22Rv1 (cell line): ENCODE data around the gene OXCT1.
"Not testable (repeated sequence)": the region's sequence is repeated elsewhere in the genome, so short reads cannot be mapped to it uniquely, and the experiment has no call there.

Experiments
- H3K27ac ChIP-seq: fragments of 450-650 bp; 2 replicates; pipeline ENCODE4 v1.5.1; 2017
- CTCF ChIP-seq: fragments of 450-650 bp; IDR thresholded peaks from 2 replicates; pipeline ENCODE4 v1.5.1; 2017; ENCODE audit warnings: mild to moderate bottlenecking
- ZFX ChIP-seq: fragments of 450-650 bp; IDR thresholded peaks from 2 replicates; pipeline ENCODE4 v1.6.1; 2017; ENCODE audit warnings: antibody characterized with exemption, borderline replicate concordance

The OXCT1 gene

GRCh38 chr5:41728281-41728680 lies 141.9 kb downstream of the OXCT1 start:
- H3K27ac ChIP-seq, result no peak overlapping the region
- TF ChIP-seq ZFX (no peak), CTCF (no peak)

- H3K27ac ChIP-seq, result no peak overlapping the region
- TF ChIP-seq CTCF (peak; percentile 26), ZFX (no peak)
These were observed 147.8 kb downstream of the OXCT1 start for GRCh38 chr5:41722359-41722950.

GRCh38 chr5:41721516-41721915 lies 148.7 kb downstream of the OXCT1 start:
- no peak overlapping the region for H3K27ac ChIP-seq
- TF ChIP-seq ZFX, result no peak
- TF ChIP-seq CTCF, result no peak

- no peak overlapping the region for H3K27ac ChIP-seq
- no peak for TF ChIP-seq CTCF
- no peak for TF ChIP-seq ZFX
These were observed 153.8 kb downstream of the OXCT1 start for GRCh38 chr5:41716382-41716781.

GRCh38 chr5:41714446-41714845 lies 155.8 kb downstream of the OXCT1 start:
- H3K27ac ChIP-seq, result not testable (repeated sequence)

GRCh38 chr5:41708604-41708940 lies 161.7 kb downstream of the OXCT1 start:
- no peak for TF ChIP-seq CTCF
- no peak for TF ChIP-seq ZFX
- no peak overlapping the region for H3K27ac ChIP-seq

GRCh38 chr5:41707853-41708603 lies 162.2 kb downstream of the OXCT1 start:
- no peak overlapping the region for H3K27ac ChIP-seq
- no peak for TF ChIP-seq ZFX
- peak; percentile 49 for TF ChIP-seq CTCF
